GM12878 (cell line): ENCODE results near the gene COA1. TPM values are rescaled to one million over a fixed set of nuclear protein-coding genes. Genes with fewer than 3 reads are reported as not detected.

Experiments
- BACH1 ChIP-seq: fragments of 450-650 bp; IDR thresholded peaks from 2 replicates; pipeline ENCODE4 v1.6.1; 2017; ENCODE audit warnings: mild to moderate bottlenecking, borderline replicate concordance
- BCL11A ChIP-seq: IDR thresholded peaks from 2 replicates; pipeline ENCODE4 v1.6.1; 2011; ENCODE audit warnings: low read depth, low read length
- BHLHE40 ChIP-seq, 2 experiments: fragments of 450-650 bp in 1 of 2; IDR thresholded peaks; 2 replicates each; pipeline ENCODE4 v1.6.1; 2011 to 2017; ENCODE audit warnings: low read depth in 2 of 2, borderline replicate concordance in 1 of 2, improper control_type of control experiment in 1 of 2, low read length in 1 of 2, mild to moderate bottlenecking in 1 of 2
- CBFB ChIP-seq: IDR thresholded peaks from 2 replicates; pipeline ENCODE4 v1.6.1; 2016; ENCODE audit warnings: antibody characterized with exemption, low read depth
- CHD4 ChIP-seq: fragments of 200-600 bp; sonication (generic); IDR thresholded peaks from 2 replicates; pipeline ENCODE4 v1.6.1; 2016; ENCODE audit warnings: mild to moderate bottlenecking
- CREM ChIP-seq: IDR thresholded peaks from 2 replicates; pipeline ENCODE4 v1.6.1; 2014; ENCODE audit warnings: antibody characterized with exemption, low read depth
- DPF2 ChIP-seq: fragments of 450-650 bp; IDR thresholded peaks from 2 replicates; pipeline ENCODE4 v1.6.1; 2017; ENCODE audit warnings: mild to moderate bottlenecking
- EZH2 ChIP-seq: IDR thresholded peaks from 2 replicates; pipeline ENCODE4 v1.6.1; 2012; ENCODE audit warnings: low read depth, mild to moderate bottlenecking, control low read depth, inconsistent platforms, low read length, borderline replicate concordance; ENCODE audit not compliant: control insufficient read depth
- FOXM1 ChIP-seq: IDR thresholded peaks from 2 replicates; pipeline ENCODE4 v1.6.1; 2012; ENCODE audit warnings: low read depth, mild to moderate bottlenecking, inconsistent platforms, low read length, moderate library complexity
- GATAD2B ChIP-seq: fragments of 450-650 bp; conservative IDR thresholded peaks from 2 replicates; pipeline ENCODE4 v1.6.1; 2017; ENCODE audit warnings: low read depth, mild to moderate bottlenecking, moderate library complexity
- IKZF2 ChIP-seq, 2 experiments: fragments of 450-650 bp; IDR thresholded peaks; 2 replicates each; pipeline ENCODE4 v1.6.1; 2017; ENCODE audit warnings: mild to moderate bottlenecking in 2 of 2, moderate library complexity in 2 of 2
- IRF3 ChIP-seq: fragments of 450-650 bp; IDR thresholded peaks from 2 replicates; pipeline ENCODE4 v1.6.1; 2014; ENCODE audit warnings: mild to moderate bottlenecking
- MTA2 ChIP-seq: fragments of 450-650 bp; IDR thresholded peaks from 2 replicates; pipeline ENCODE4 v1.6.1; 2016; ENCODE audit warnings: low read depth, mild to moderate bottlenecking, moderate library complexity
- NR2F1 ChIP-seq: fragments of 450-650 bp; conservative IDR thresholded peaks from 2 replicates; pipeline ENCODE4 v1.6.1; 2017; ENCODE audit warnings: mild to moderate bottlenecking
- PAX5 ChIP-seq: IDR thresholded peaks from 2 replicates; pipeline ENCODE4 v1.6.1; 2011; ENCODE audit warnings: low read depth, low read length, borderline replicate concordance
- RB1 ChIP-seq: fragments of 450-650 bp; formaldehyde crosslinking; IDR thresholded peaks from 2 replicates; pipeline ENCODE4 v1.6.1; 2017; ENCODE audit warnings: mild to moderate bottlenecking, borderline replicate concordance
- REST ChIP-seq: IDR thresholded peaks from 2 replicates; pipeline ENCODE4 v1.6.1; 2012; ENCODE audit warnings: mild to moderate bottlenecking, low read depth, low read length
- RUNX3 ChIP-seq: IDR thresholded peaks from 2 replicates; pipeline ENCODE4 v1.6.1; 2012; ENCODE audit warnings: low read length, inconsistent platforms
- SIN3A ChIP-seq: IDR thresholded peaks from 2 replicates; pipeline ENCODE4 v1.6.1; 2012; ENCODE audit warnings: low read depth, low read length, improper control_type of control experiment
- SIX5 ChIP-seq: IDR thresholded peaks from 2 replicates; pipeline ENCODE4 v1.6.1; 2011; ENCODE audit warnings: mild to moderate bottlenecking, low read depth, low read length, moderate library complexity; ENCODE audit not compliant: severe bottlenecking
- SP1 ChIP-seq: IDR thresholded peaks from one replicate; pipeline ENCODE4 v1.6.1; 2011; ENCODE audit warnings: low read depth, low read length
- SREBF1 ChIP-seq: IDR thresholded peaks from 2 replicates; pipeline ENCODE4 v1.6.1; 2012; ENCODE audit warnings: mild to moderate bottlenecking, low read length
- TCF12 ChIP-seq: IDR thresholded peaks from 2 replicates; pipeline ENCODE4 v1.6.1; 2011; ENCODE audit warnings: low read depth, mild to moderate bottlenecking, low read length
- TCF3 ChIP-seq: IDR thresholded peaks from 2 replicates; pipeline ENCODE4 v1.6.1; 2012; ENCODE audit warnings: low read depth, mild to moderate bottlenecking, low read length, borderline replicate concordance; ENCODE audit not compliant: insufficient read depth
- WRNIP1 ChIP-seq: IDR thresholded peaks from 2 replicates; pipeline ENCODE4 v1.6.1; 2011; ENCODE audit warnings: low read depth, low read length, improper control_type of control experiment, borderline replicate concordance
- YBX1 ChIP-seq: fragments of 450-650 bp; IDR thresholded peaks from 2 replicates; pipeline ENCODE4 v1.6.1; 2016; ENCODE audit warnings: antibody characterized with exemption
- ZNF274 ChIP-seq: IDR thresholded peaks from one replicate; pipeline ENCODE4 v1.8.0; 2011; ENCODE audit not compliant: insufficient read length, insufficient read depth
- ZNF384 ChIP-seq: IDR thresholded peaks from 2 replicates; pipeline ENCODE4 v1.6.1; 2012; ENCODE audit warnings: low read depth, mild to moderate bottlenecking, low read length, improper control_type of control experiment, borderline replicate concordance
- polyA plus RNA-seq, 11 experiments: library from polyadenylated mRNA; depleted of rRNA in 4 of 11; unstranded in 6 of 11; stranded (reverse) in 5 of 11; fragments of >200 nt; fragmentation: Nextera tagmentation in 4 of 11; fragmentation: Illumina TruSeq in 1 of 11; extraction: Ambion mirVana in 4 of 11; extraction: Trizol in 1 of 11; gene quantifications; 1 replicate in 1 of 11; 2 replicates in 10 of 11; pipeline versions ENCODE4 v1.2.1 to v1.2.3, GENCODE V29; 2011 to 2016; ENCODE audit warnings: inconsistent platforms in 2 of 11, missing spikeins in 2 of 11, low read depth in 1 of 11
- total RNA-seq, 4 experiments: library from RNA; depleted of rRNA in 3 of 4; stranded (reverse); fragments of >200 nt in 3 of 4; fragmentation: Illumina TruSeq in 1 of 4; extraction: Trizol in 1 of 4; gene quantifications; 2 replicates each; pipeline versions ENCODE4 v1.2.1 to v1.2.3, GENCODE V29; 2013 to 2021

The COA1 gene
- total and polyA plus RNA-seq, 10 of the 15 experiments (the other 5 are each of a cell fraction or from before 2014, with no cell fraction given), result 83.1 to 258 (median 111) TPM

GRCh38 chr7:43646603-43647338 is 82.6 kb downstream of the COA1 start (continued):
- TF ChIP-seq SIX5, result no peak
- TF ChIP-seq TCF3, result peak; percentile 81; the same call in 1 of the 2 replicates
- TF ChIP-seq MTA2, result no peak
- no peak; the same call in 1 of the 2 replicates for TF ChIP-seq CREM
- TF ChIP-seq SP1, result no peak
- no peak for TF ChIP-seq BHLHE40 (IDR thresholded peaks at IDR 0.05; ENCODE audit: borderline replicate concordance in 1 of 2, low read depth in 2 of 2, low read length in 1 of 2)
- peak; percentile 54; the same call in 1 of the 2 replicates for TF ChIP-seq TCF12
- TF ChIP-seq PAX5, result no peak
- TF ChIP-seq RUNX3, result peak; percentile 61
- TF ChIP-seq CBFB, result no peak
- 0 out of 2 replicates have a peak, but pooled peaks have one; percentile 9 for TF ChIP-seq BCL11A
- TF ChIP-seq WRNIP1, result no peak
- TF ChIP-seq NR2F1, result no peak
- 0 out of 2 replicates have a peak, but pooled peaks have one; percentile 46 for TF ChIP-seq DPF2
- peak; percentile 40 to 52; a peak in 3 of 4 replicates for TF ChIP-seq IKZF2 (IDR thresholded peaks at IDR 0.05)
- TF ChIP-seq ZNF274, result no peak
- TF ChIP-seq SIN3A, result no peak; the same call in 1 of the 2 replicates
- TF ChIP-seq FOXM1, result no peak
- TF ChIP-seq YBX1, result no peak
- TF ChIP-seq IRF3, result no peak
- no peak for TF ChIP-seq REST
- TF ChIP-seq RB1, result no peak
- no peak for TF ChIP-seq SREBF1
- no peak for TF ChIP-seq EZH2
- TF ChIP-seq GATAD2B, result peak; percentile 29; the same call in 1 of the 2 replicates
- no peak for TF ChIP-seq CHD4
- TF ChIP-seq BACH1, result no peak
- no peak for TF ChIP-seq ZNF384
